H9 (cell line): ENCODE data around the gene ITGB7. TPM values are rescaled to one million over a fixed set of nuclear protein-coding genes. Genes with fewer than 3 reads are reported as not detected.

Experiments
- DNase-seq: peaks from one replicate; pipeline ENCODE4 v3.0.0-alpha.2; 2017
- H2AFZ ChIP-seq: one replicate; pipeline ENCODE4 v1.6.1; 2013; ENCODE audit warnings: mild to moderate bottlenecking, low read length, control low read depth, moderate library complexity
- H2AK5ac ChIP-seq: 2 replicates; pipeline ENCODE4 v1.6.1; 2013; ENCODE audit warnings: low read length, control low read depth, mixed read lengths; ENCODE audit not compliant: insufficient read length
- H2BK120ac ChIP-seq: one replicate; pipeline ENCODE4 v1.6.1; 2013; ENCODE audit warnings: low read depth, mild to moderate bottlenecking, low read length, control low read depth, inconsistent platforms; ENCODE audit not compliant: poor library complexity, severe bottlenecking
- H2BK12ac ChIP-seq: 2 replicates; pipeline ENCODE4 v1.6.1; 2013; ENCODE audit warnings: low read length, control low read depth, mixed read lengths, low read depth; ENCODE audit not compliant: insufficient read length
- H2BK15ac ChIP-seq: 2 replicates; pipeline ENCODE4 v1.6.1; 2013; ENCODE audit warnings: low read depth, low read length, control low read depth
- H2BK20ac ChIP-seq: one replicate; pipeline ENCODE4 v1.6.1; 2013; ENCODE audit warnings: low read depth, mild to moderate bottlenecking, low read length, control low read depth, inconsistent platforms; ENCODE audit not compliant: poor library complexity, severe bottlenecking
- H2BK5ac ChIP-seq: 2 replicates; pipeline ENCODE4 v1.6.1; 2013; ENCODE audit warnings: low read length, control low read depth, mixed read lengths; ENCODE audit not compliant: insufficient read length
- H3K14ac ChIP-seq: 2 replicates; pipeline ENCODE4 v1.6.1; 2013; ENCODE audit warnings: low read length, control low read depth; ENCODE audit not compliant: insufficient read depth
- H3K18ac ChIP-seq: 2 replicates; pipeline ENCODE4 v1.6.1; 2013; ENCODE audit warnings: low read depth, mild to moderate bottlenecking, mixed read lengths, low read length, control low read depth; ENCODE audit not compliant: insufficient read length
- H3K23ac ChIP-seq: 2 replicates; pipeline ENCODE4 v1.6.1; 2013; ENCODE audit warnings: low read length, control low read depth, mixed read lengths, low read depth; ENCODE audit not compliant: insufficient read length
- H3K23me2 ChIP-seq: 2 replicates; pipeline ENCODE4 v1.6.1; 2013; ENCODE audit warnings: low read depth, mild to moderate bottlenecking, mixed read lengths, low read length, control low read depth; ENCODE audit not compliant: insufficient read length, poor library complexity, severe bottlenecking
- H3K27ac ChIP-seq: 2 replicates; pipeline ENCODE4 v1.5.1; 2013; ENCODE audit warnings: low read length, control low read depth, mixed read lengths, low read depth; ENCODE audit not compliant: insufficient read length
- H3K27me3 ChIP-seq: 2 replicates; pipeline ENCODE4 v1.6.1; 2013; ENCODE audit warnings: low read length, control low read depth, inconsistent platforms; ENCODE audit not compliant: insufficient read depth
- H3K4ac ChIP-seq: 2 replicates; pipeline ENCODE4 v1.6.1; 2013; ENCODE audit warnings: low read depth, mild to moderate bottlenecking, control low read depth, inconsistent platforms, low read length, moderate library complexity
- H3K4me1 ChIP-seq: 2 replicates; pipeline ENCODE4 v1.6.1; 2013; ENCODE audit warnings: low read length, control low read depth, inconsistent platforms; ENCODE audit not compliant: insufficient read depth
- H3K4me2 ChIP-seq: 2 replicates; pipeline ENCODE4 v1.6.1; 2013; ENCODE audit warnings: low read length, control low read depth, mixed read lengths; ENCODE audit not compliant: insufficient read length, insufficient read depth
- H3K56ac ChIP-seq: 2 replicates; pipeline ENCODE4 v1.6.1; 2013; ENCODE audit warnings: low read depth, mild to moderate bottlenecking, mixed read lengths, low read length, control low read depth; ENCODE audit not compliant: insufficient read length
- H3K79me1 ChIP-seq: 2 replicates; pipeline ENCODE4 v1.6.1; 2013; ENCODE audit warnings: low read depth, mild to moderate bottlenecking, moderate library complexity, low read length, control low read depth, inconsistent platforms; ENCODE audit not compliant: insufficient read depth, poor library complexity, severe bottlenecking
- H3K79me2 ChIP-seq: 2 replicates; pipeline ENCODE4 v1.6.1; 2013; ENCODE audit warnings: low read length, control low read depth, inconsistent platforms; ENCODE audit not compliant: insufficient read depth
- H3K9ac ChIP-seq: 2 replicates; pipeline ENCODE4 v1.6.1; 2013; ENCODE audit warnings: low read length, control low read depth, mixed read lengths; ENCODE audit not compliant: insufficient read length; ENCODE audit errors: extremely low read depth
- H3K9me3 ChIP-seq: one replicate; pipeline ENCODE4 v1.6.1; 2013; ENCODE audit warnings: low read depth, low read length, inconsistent platforms; ENCODE audit not compliant: control insufficient read depth
- H3T11ph ChIP-seq: one replicate; pipeline ENCODE4 v1.6.1; 2013; ENCODE audit warnings: mild to moderate bottlenecking, low read length, control low read depth, inconsistent platforms
- H4K20me1 ChIP-seq: one replicate; pipeline ENCODE4 v1.6.1; 2013; ENCODE audit not compliant: control insufficient read depth, insufficient read length, insufficient read depth
- H4K5ac ChIP-seq: 2 replicates; pipeline ENCODE4 v1.6.1; 2013; ENCODE audit warnings: low read depth, mild to moderate bottlenecking, mixed read lengths, low read length, control low read depth; ENCODE audit not compliant: insufficient read length
- H4K8ac ChIP-seq: replicated peaks from 2 replicates; pipeline ENCODE4 v1.6.1; 2013; ENCODE audit warnings: low read length, control low read depth, mixed read lengths, low read depth; ENCODE audit not compliant: insufficient read length
- H4K91ac ChIP-seq: 2 replicates; pipeline ENCODE4 v1.6.1; 2013; ENCODE audit warnings: low read depth, mild to moderate bottlenecking, moderate library complexity, mixed read lengths, low read length, control low read depth; ENCODE audit not compliant: insufficient read length
- H3K27ac Mint-ChIP-seq, 3 experiments: 2 replicates in 2 of 3; 3 replicates in 1 of 3; pipeline ENCODE4 v1.8.0; 2020 to 2021; ENCODE audit warnings: mixed read lengths in 3 of 3, mild to moderate bottlenecking in 1 of 3, moderate library complexity in 1 of 3
- H3K27me3 Mint-ChIP-seq: 2 replicates; pipeline ENCODE4 v1.8.0; 2021; ENCODE audit warnings: low read depth, mild to moderate bottlenecking, moderate library complexity, mixed read lengths
- H3K36me3 Mint-ChIP-seq, 3 experiments: 2 replicates in 2 of 3; 3 replicates in 1 of 3; pipeline ENCODE4 v1.8.0; 2020 to 2021; ENCODE audit warnings: low read depth in 3 of 3, mixed read lengths in 3 of 3; ENCODE audit not compliant: insufficient read depth in 1 of 3
- H3K4me1 Mint-ChIP-seq, 2 experiments: 2 replicates each; pipeline ENCODE4 v1.8.0; 2020; ENCODE audit warnings: mixed read lengths in 2 of 2
- H3K4me3 Mint-ChIP-seq, 2 experiments: 2 replicates in 1 of 2; 3 replicates in 1 of 2; pipeline ENCODE4 v1.8.0; 2020 to 2021; ENCODE audit warnings: mild to moderate bottlenecking in 2 of 2, mixed read lengths in 2 of 2, moderate library complexity in 1 of 2
- H3K9me3 Mint-ChIP-seq, 2 experiments: 2 replicates in 1 of 2; 3 replicates in 1 of 2; pipeline ENCODE4 v1.8.0; 2020; ENCODE audit warnings: mild to moderate bottlenecking in 2 of 2, mixed read lengths in 2 of 2, moderate library complexity in 1 of 2
- WGBS: extraction: QIAGEN DNeasy Blood & Tissue Kit; methylation state at CpG from one replicate; pipeline ENCODE4 v1.1.7; 2013; ENCODE audit warnings: missing lambda C conversion rate, low lambda C conversion rate, mixed read lengths; ENCODE audit not compliant: insufficient read length; ENCODE audit errors: extremely low coverage; 5-methylcytosine and 5-hydroxymethylcytosine counted together
- total RNA-seq: library from RNA; stranded (reverse); gene quantifications from 2 replicates; pipeline ENCODE4 v1.2.1, GENCODE V29; 2021
- TF ChIP-seq, protein P1 (sequence below): fragments of 200-600 bp; sonication (generic); conservative IDR thresholded peaks from 3 replicates; pipeline ENCODE4 v1.8.0; 2021; ENCODE audit warnings: antibody characterized with exemption, mild to moderate bottlenecking

ITGB7 gene
- total RNA-seq, 1 experiment from 2014 or later: 0.39 TPM

DNA sequence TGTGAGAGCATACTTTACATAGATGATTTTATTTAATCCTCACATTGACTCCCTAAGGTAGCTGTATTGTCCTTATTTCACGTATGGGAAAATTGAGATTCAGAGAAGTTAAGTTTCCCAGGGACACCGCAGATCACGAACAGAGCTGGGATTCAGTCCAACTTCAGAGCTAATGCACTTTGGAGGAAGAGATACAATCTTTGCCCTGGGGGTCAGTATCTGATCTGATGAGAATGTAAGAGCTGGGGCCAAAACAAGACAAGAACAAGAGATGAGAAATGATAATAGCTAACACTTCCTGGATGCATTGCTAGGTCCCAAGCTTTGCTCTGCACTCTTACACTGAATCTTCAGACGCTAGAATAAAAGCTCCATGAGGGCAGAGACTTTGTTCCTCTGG is 20.3 kb downstream of the ITGB7 start:
- H2BK5ac ChIP-seq: no peak overlapping the region
- H3K4me1 ChIP-seq: no peaks in the 10 kb centered on the region
- H2BK120ac ChIP-seq: no peak overlapping the region
- H3K36me3 Mint-ChIP-seq: peaks cover 40 to 62% (median 54%) of the 10 kb centered on the region in 3 experiments; a peak in 6 of 7 replicates
- H4K5ac ChIP-seq: no peak overlapping the region
- H2BK20ac ChIP-seq: no peak overlapping the region
- no peak overlapping the region for H3K4me3 Mint-ChIP-seq
- no peak overlapping the region for H3T11ph ChIP-seq
- H2BK15ac ChIP-seq: no peak overlapping the region
- no peak overlapping the region for H3K18ac ChIP-seq
- H4K20me1 ChIP-seq: peaks cover 2% of the 10 kb centered on the region
- no peak overlapping the region for H4K91ac ChIP-seq
- no peak overlapping the region for H3K56ac ChIP-seq
- H3K27ac ChIP-seq: no peak overlapping the region
- peaks cover 14 to 19% of the 10 kb centered on the region in 2 experiments for H3K4me1 Mint-ChIP-seq
- no peak overlapping the region for H2BK12ac ChIP-seq
- no peaks in the 10 kb centered on the region for H3K9me3 ChIP-seq
- DNase-seq: no peak
- H3K4me2 ChIP-seq: no peak overlapping the region
- TF ChIP-seq, protein P1, sequence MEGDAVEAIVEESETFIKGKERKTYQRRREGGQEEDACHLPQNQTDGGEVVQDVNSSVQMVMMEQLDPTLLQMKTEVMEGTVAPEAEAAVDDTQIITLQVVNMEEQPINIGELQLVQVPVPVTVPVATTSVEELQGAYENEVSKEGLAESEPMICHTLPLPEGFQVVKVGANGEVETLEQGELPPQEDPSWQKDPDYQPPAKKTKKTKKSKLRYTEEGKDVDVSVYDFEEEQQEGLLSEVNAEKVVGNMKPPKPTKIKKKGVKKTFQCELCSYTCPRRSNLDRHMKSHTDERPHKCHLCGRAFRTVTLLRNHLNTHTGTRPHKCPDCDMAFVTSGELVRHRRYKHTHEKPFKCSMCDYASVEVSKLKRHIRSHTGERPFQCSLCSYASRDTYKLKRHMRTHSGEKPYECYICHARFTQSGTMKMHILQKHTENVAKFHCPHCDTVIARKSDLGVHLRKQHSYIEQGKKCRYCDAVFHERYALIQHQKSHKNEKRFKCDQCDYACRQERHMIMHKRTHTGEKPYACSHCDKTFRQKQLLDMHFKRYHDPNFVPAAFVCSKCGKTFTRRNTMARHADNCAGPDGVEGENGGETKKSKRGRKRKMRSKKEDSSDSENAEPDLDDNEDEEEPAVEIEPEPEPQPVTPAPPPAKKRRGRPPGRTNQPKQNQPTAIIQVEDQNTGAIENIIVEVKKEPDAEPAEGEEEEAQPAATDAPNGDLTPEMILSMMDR: no peak
- H2AK5ac ChIP-seq: no peak overlapping the region
- H3K79me2 ChIP-seq: no peaks in the 10 kb centered on the region
- no peaks in the 10 kb centered on the region for H3K79me1 ChIP-seq
- no peaks in the 10 kb centered on the region for H3K23me2 ChIP-seq
- H3K14ac ChIP-seq: no peak overlapping the region
- no CpG with 5 or more reads among the region's 4 CpGs for WGBS
- H2AFZ ChIP-seq: no peak overlapping the region
- no peak overlapping the region for H3K23ac ChIP-seq
- H3K4ac ChIP-seq: no peak overlapping the region
- H3K27me3 Mint-ChIP-seq: peaks cover 15% of the 10 kb centered on the region
- no peak overlapping the region for H3K9ac ChIP-seq
- H4K8ac ChIP-seq: no peak overlapping the region
- H3K27me3 ChIP-seq: no peaks in the 10 kb centered on the region
- H3K9me3 Mint-ChIP-seq: no peaks in the 10 kb centered on the region
- H3K27ac Mint-ChIP-seq: no peak overlapping the region
